Right lobe of liver (tissue), 6 donors: Measurements from ENCODE around the gene SOX18. TPM values are rescaled to one million over a fixed set of nuclear protein-coding genes. Genes with fewer than 3 reads are reported as not detected.

ENCODE experiments used
- ATAC-seq, 4 donors: fragments of 200-7000 bp; cut with Tn5 transposase; one replicate each; pipeline ENCODE4 v1.9.1; 2020; ENCODE audit warnings: mild to moderate bottlenecking in 4 of 4, moderate library complexity in 4 of 4
- DNase-seq, 3 donors: peaks; one replicate each; pipeline ENCODE4 v3.0.0-alpha.2; 2020
- H3K27ac ChIP-seq, 3 donors: fragments of 200-600 bp; one replicate each; pipeline ENCODE4 v1.8.0; 2022
- H3K27me3 ChIP-seq, 2 donors: fragments of 200-600 bp; one replicate each; pipeline ENCODE4 v1.8.0; 2022
- H3K36me3 ChIP-seq, 4 donors: fragments of 200-600 bp; sonication (generic) in 1 of 4; one replicate each; pipeline versions ENCODE4 v1.5.1 to v1.8.0; 2017 to 2022; ENCODE audit warnings: control low read depth in 1 of 4
- H3K4me1 ChIP-seq, 4 donors: fragments of 200-600 bp; sonication (generic) in 1 of 4; one replicate each; pipeline versions ENCODE4 v1.5.1 to v1.8.0; 2017 to 2022; ENCODE audit warnings: control low read depth in 1 of 4
- H3K4me3 ChIP-seq, 3 donors: fragments of 200-600 bp; one replicate each; pipeline ENCODE4 v1.8.0; 2022
- H3K9me3 ChIP-seq, 4 donors: fragments of 200-600 bp; sonication (generic) in 1 of 4; one replicate each; pipeline versions ENCODE4 v1.5.1 to v1.8.0; 2017 to 2022; ENCODE audit warnings: control low read depth in 1 of 4
- POLR2A ChIP-seq: fragments of 450-650 bp; IDR thresholded peaks from one replicate; pipeline ENCODE4 v1.6.1; 2017; ENCODE audit warnings: antibody characterized with exemption, mild to moderate bottlenecking
- WGBS: methylation state at CpG from one replicate; pipeline ENCODE4 v1.1.6; 2018; ENCODE audit warnings: low coverage, low lambda C conversion rate; ENCODE audit not compliant: insufficient coverage; ENCODE audit errors: missing lambda C conversion rate; 5-methylcytosine and 5-hydroxymethylcytosine counted together
- intact Hi-C, 2 donors: fragments of 100-400 bp; cut with DNase I; formaldehyde crosslinking; loops; one replicate each; pipeline versions ENCODE4 v1.11.2 to v1.14.1; 2022
- total RNA-seq, 6 experiments: library from RNA; depleted of rRNA in 2 of 6; stranded (reverse); fragments of >200 nt in 2 of 6; fragmentation: NEBNext Ultra II Directional in 3 of 6; extraction: Animal tissue kit (Norgen Biotek cat#: 25700) in 3 of 6; gene quantifications; one replicate each; pipeline versions ENCODE4 v1.1.0 to v1.2.4, GENCODE V29; 2016 to 2023
- TF ChIP-seq, protein P1 (sequence below), 4 donors: fragments of 200-600 bp in 3 of 4; fragments of 450-650 bp in 1 of 4; IDR thresholded peaks; one replicate each; pipeline versions ENCODE4 v1.5.1 to v1.8.0; 2016 to 2022; ENCODE audit warnings: antibody characterized with exemption in 4 of 4, mild to moderate bottlenecking in 2 of 4
- donor health status: DM: no; HTN: yes; CAD: no.
- donor health status: DM: no; HTN: no; CAD: no.
- donor health status: DM: no; HTN: no; CAD: no.
- donor health status: DM: no; HTN: yes; CAD: no.
- donor health status: DM: no; HTN: yes; CAD: no.

Gene SOX18
- total RNA-seq, 6 experiments from 2014 or later, result 4.1 to 7.8 (median 5.6) TPM

- Histone ChIP-seq H3K4me3 (no peak overlapping the region), H3K27me3 (no peaks in the 10 kb centered on the region), H3K9me3 (no peaks in the 10 kb centered on the region), H3K36me3 (no peaks in the 10 kb centered on the region), H3K4me1 (no peaks in the 10 kb centered on the region), H3K27ac (peak overlapping the region in 2 of 3 donors; percentile 32 to 54)
- DNase-seq, result peak in 1 of 3 donors; percentile 78
- no peak for TF ChIP-seq POLR2A
- TF ChIP-seq, protein P1, sequence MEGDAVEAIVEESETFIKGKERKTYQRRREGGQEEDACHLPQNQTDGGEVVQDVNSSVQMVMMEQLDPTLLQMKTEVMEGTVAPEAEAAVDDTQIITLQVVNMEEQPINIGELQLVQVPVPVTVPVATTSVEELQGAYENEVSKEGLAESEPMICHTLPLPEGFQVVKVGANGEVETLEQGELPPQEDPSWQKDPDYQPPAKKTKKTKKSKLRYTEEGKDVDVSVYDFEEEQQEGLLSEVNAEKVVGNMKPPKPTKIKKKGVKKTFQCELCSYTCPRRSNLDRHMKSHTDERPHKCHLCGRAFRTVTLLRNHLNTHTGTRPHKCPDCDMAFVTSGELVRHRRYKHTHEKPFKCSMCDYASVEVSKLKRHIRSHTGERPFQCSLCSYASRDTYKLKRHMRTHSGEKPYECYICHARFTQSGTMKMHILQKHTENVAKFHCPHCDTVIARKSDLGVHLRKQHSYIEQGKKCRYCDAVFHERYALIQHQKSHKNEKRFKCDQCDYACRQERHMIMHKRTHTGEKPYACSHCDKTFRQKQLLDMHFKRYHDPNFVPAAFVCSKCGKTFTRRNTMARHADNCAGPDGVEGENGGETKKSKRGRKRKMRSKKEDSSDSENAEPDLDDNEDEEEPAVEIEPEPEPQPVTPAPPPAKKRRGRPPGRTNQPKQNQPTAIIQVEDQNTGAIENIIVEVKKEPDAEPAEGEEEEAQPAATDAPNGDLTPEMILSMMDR (IDR thresholded peaks at IDR 0.05), result no peak
- 20% methylated on average over 2 of the region's 22 CpGs for WGBS
- peak; percentile 25 to 42 (median 36) for ATAC-seq
- intact Hi-C loops, result no loop called here
Observed at GRCh38 chr20:64055893-64056638, 6.6 kb upstream of the SOX18 start.

DNA sequence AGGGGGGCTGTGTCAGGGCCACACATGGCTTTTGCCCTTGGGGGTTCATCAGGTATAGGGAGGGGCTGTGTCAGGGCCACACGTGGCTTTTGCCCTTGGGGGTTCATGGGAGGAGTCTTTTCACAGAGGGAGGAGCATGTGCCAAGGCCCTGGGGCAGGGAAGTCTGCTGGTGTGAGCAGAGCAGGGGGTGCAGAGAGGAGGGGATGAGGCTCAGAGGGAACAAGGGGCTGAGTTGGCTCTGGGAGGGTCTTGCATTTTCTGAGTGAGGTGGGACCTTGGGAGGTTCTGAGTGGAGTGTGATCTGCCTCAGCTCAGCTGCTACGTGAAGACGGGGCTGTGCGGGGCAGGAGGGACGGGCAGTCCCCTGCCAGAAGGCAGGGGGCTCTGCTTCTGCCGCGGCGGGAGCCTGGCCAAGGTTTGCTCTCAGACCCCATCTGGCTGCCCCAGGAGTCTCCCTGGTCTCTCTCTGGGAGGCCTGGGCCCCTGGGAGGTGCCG is 6.0 kb upstream of the SOX18 start:
- DNase-seq (no peak), ATAC-seq (no peak)
- Histone ChIP-seq H3K4me1 (no peaks in the 10 kb centered on the region), H3K4me3 (no peak overlapping the region), H3K36me3 (no peaks in the 10 kb centered on the region), H3K27ac (peak overlapping the region in 2 of 3 donors; percentile 32 to 54), H3K27me3 (no peaks in the 10 kb centered on the region), H3K9me3 (no peaks in the 10 kb centered on the region)
- WGBS, result 0% methylated on average over 1 of the region's 9 CpGs
- TF ChIP-seq, protein P1 (IDR thresholded peaks at IDR 0.05), result no peak
- no peak for TF ChIP-seq POLR2A
- intact Hi-C loops, result no loop called here

DNA sequence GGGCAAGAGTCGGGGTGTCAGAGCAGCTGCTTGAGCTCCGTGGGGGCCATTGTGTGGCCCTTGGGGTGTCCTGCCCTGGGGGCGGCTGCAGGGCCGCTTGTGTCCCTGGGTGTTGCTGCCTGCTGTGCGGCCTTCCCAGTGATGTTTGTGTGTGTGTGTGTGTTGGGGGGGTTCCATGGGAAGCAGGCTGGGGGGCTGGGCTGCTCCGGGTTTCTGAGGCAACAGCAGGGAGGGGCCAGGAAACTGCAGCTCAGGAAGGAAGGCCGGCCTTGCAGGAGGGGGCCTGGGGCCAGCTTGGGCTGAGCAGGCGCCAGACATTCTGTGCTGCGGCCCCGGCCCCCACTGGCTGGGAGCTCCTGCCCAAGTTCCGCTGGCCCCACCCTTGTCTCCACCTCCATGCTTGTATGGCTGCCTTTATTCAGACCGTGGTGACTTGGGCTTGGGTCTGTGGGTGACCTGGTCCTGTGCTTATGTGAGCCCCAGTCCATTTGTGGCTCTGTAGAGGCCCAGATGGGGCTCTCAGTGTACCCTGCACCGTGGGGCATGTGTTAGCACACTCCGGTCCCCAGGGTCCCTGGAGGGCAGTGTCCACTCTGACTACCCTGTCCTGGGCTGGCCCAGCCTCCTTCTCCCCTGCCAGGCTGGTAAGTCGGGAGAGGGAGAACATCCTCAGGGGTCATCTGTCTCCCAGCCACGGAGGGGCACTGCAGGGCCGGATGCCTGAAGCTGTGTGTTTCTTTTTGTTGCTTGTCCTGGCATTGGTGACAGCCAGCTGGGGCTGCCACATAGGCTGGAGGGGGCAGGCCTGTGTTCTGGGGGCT is 4.6 kb upstream of the SOX18 start:
- peak overlapping the region in 2 of 3 donors; percentile 8 to 54 for H3K27ac ChIP-seq

More for the DNA sequence above, 4.6 kb upstream of the SOX18 start:
- no peaks in the 10 kb centered on the region for H3K27me3 ChIP-seq
- no peaks in the 10 kb centered on the region for H3K9me3 ChIP-seq
- intact Hi-C loops, result no loop called here
- ATAC-seq (peak; percentile 42 to 57 (median 48)), DNase-seq (peak in 1 of 3 donors; percentile 78)
- TF ChIP-seq, protein P1 (IDR thresholded peaks at IDR 0.05), result peak in 1 of 4 donors; percentile 4
- no peak for TF ChIP-seq POLR2A
- no peaks in the 10 kb centered on the region for H3K4me1 ChIP-seq
- H3K4me3 ChIP-seq, result no peak overlapping the region
- H3K36me3 ChIP-seq, result no peaks in the 10 kb centered on the region
- 21% methylated on average over 3 of the region's 17 CpGs for WGBS
